SU-DHL-6 (cell line): Measurements from ENCODE around the gene CCDC85C.

Experiments
- H2AFZ ChIP-seq: fragments of 200-600 bp; sonication (generic); 2 replicates; pipeline ENCODE4 v1.6.1; 2014; ENCODE audit warnings: low read depth, mild to moderate bottlenecking, moderate library complexity, mixed read lengths, antibody characterized with exemption, low read length; ENCODE audit not compliant: severe bottlenecking
- H3F3A ChIP-seq: fragments of 200-600 bp; shearing (Covaris generic); 2 replicates; pipeline ENCODE4 v1.6.0; 2016; ENCODE audit warnings: antibody characterized with exemption, mild to moderate bottlenecking; ENCODE audit not compliant: insufficient read depth
- H3K27ac ChIP-seq: fragments of 200-600 bp; sonication (generic); 2 replicates; pipeline ENCODE4 v1.5.1; 2016; ENCODE audit warnings: low read depth, mild to moderate bottlenecking, low read length, moderate library complexity, mixed read lengths
- H3K27me3 ChIP-seq: fragments of 200-600 bp; sonication (generic), shearing (Covaris generic); 2 replicates; pipeline ENCODE4 v1.6.0; 2014; ENCODE audit warnings: mild to moderate bottlenecking, low read length
- H3K36me3 ChIP-seq: fragments of 200-600 bp; sonication (generic); 2 replicates; pipeline ENCODE4 v1.6.1; 2014; ENCODE audit warnings: mild to moderate bottlenecking, low read length, mixed read lengths
- H3K4me2 ChIP-seq: fragments of 300-600, 200-600 bp; shearing (Covaris generic), sonication (generic); 2 replicates; pipeline ENCODE4 v1.6.0; 2014; ENCODE audit warnings: low read length, low read depth, mild to moderate bottlenecking; ENCODE audit not compliant: poor library complexity, severe bottlenecking
- H3K4me3 ChIP-seq: fragments of 200-600 bp; sonication (generic); 2 replicates; pipeline ENCODE4 v1.5.1; 2014; ENCODE audit warnings: antibody characterized with exemption, low read length, mild to moderate bottlenecking, mixed read lengths; ENCODE audit not compliant: insufficient read depth, poor library complexity, severe bottlenecking
- H3K79me2 ChIP-seq: fragments of 200-600 bp; sonication (generic); 2 replicates; pipeline ENCODE4 v1.6.1; 2014; ENCODE audit warnings: mild to moderate bottlenecking, low read length, moderate library complexity; ENCODE audit not compliant: insufficient read depth
- H3K9ac ChIP-seq: fragments of 200-600 bp; sonication (generic); 2 replicates; pipeline ENCODE4 v1.7.0; 2014; ENCODE audit warnings: mild to moderate bottlenecking, low read length
- H3K9me2 ChIP-seq: fragments of 200-600 bp; sonication (generic); replicated peaks from 2 replicates; pipeline ENCODE4 v1.6.1; 2014; ENCODE audit warnings: low read length; ENCODE audit not compliant: insufficient read depth
- H3K9me3 ChIP-seq: fragments of 200-600 bp; sonication (generic); 2 replicates; pipeline ENCODE4 v1.6.1; 2014; ENCODE audit warnings: low read length, mixed read lengths; ENCODE audit not compliant: insufficient read depth
- H4K20me1 ChIP-seq: fragments of 200-600 bp; sonication (generic); 2 replicates; pipeline ENCODE4 v1.6.1; 2014; ENCODE audit warnings: low read depth, mild to moderate bottlenecking, antibody characterized with exemption, low read length, moderate library complexity, mixed read lengths
- CTCF ChIP-seq: fragments of 200-600 bp; sonication (generic); IDR thresholded peaks from one replicate; pipeline ENCODE4 v1.5.1; 2017; ENCODE audit warnings: antibody characterized with exemption, mild to moderate bottlenecking, low read length, moderate library complexity; ENCODE audit not compliant: insufficient read depth, poor library complexity, severe bottlenecking
- EZH2phosphoT487 ChIP-seq: fragments of 200-600 bp; sonication (generic), shearing (Covaris generic); conservative IDR thresholded peaks from 2 replicates; pipeline ENCODE4 v1.6.1; 2018; ENCODE audit warnings: mild to moderate bottlenecking, antibody characterized with exemption, low read length, moderate library complexity, mixed read lengths

The CCDC85C gene

GRCh38 chr14:99564256-99564925 is 39.6 kb downstream of the CCDC85C start:
- Histone ChIP-seq H3K27ac (no peak overlapping the region), H4K20me1 (no peaks in the 10 kb centered on the region), H3F3A (no peaks in the 10 kb centered on the region), H3K9me3 (no peaks in the 10 kb centered on the region), H3K9ac (no peak overlapping the region), H3K4me3 (no peak overlapping the region), H3K79me2 (no peaks in the 10 kb centered on the region), H3K27me3 (no peaks in the 10 kb centered on the region), H3K4me2 (no peak overlapping the region), H2AFZ (no peak overlapping the region), H3K36me3 (no peaks in the 10 kb centered on the region), H3K9me2 (no peaks in the 10 kb centered on the region)
- TF ChIP-seq CTCF (no peak), EZH2phosphoT487 (no peak)

GRCh38 chr14:99563749-99564129 is 40.3 kb downstream of the CCDC85C start:
- Histone ChIP-seq H3K4me3 (no peak overlapping the region), H3K9me2 (no peaks in the 10 kb centered on the region), H3K9ac (no peak overlapping the region), H4K20me1 (no peaks in the 10 kb centered on the region), H3K36me3 (no peaks in the 10 kb centered on the region), H3K4me2 (no peak overlapping the region), H3K79me2 (no peaks in the 10 kb centered on the region), H3F3A (no peaks in the 10 kb centered on the region), H3K27me3 (no peaks in the 10 kb centered on the region), H3K27ac (no peak overlapping the region), H3K9me3 (no peaks in the 10 kb centered on the region), H2AFZ (no peak overlapping the region)
- TF ChIP-seq CTCF, result no peak
- no peak for TF ChIP-seq EZH2phosphoT487

GRCh38 chr14:99562856-99563748 is 40.9 kb downstream of the CCDC85C start:
- no peaks in the 10 kb centered on the region for H4K20me1 ChIP-seq
- H3K4me2 ChIP-seq, result no peak overlapping the region
- H3F3A ChIP-seq, result no peaks in the 10 kb centered on the region
- no peaks in the 10 kb centered on the region for H3K27me3 ChIP-seq
- H3K79me2 ChIP-seq, result no peaks in the 10 kb centered on the region
- H2AFZ ChIP-seq, result no peak overlapping the region
- TF ChIP-seq CTCF (no peak), EZH2phosphoT487 (no peak)
- no peaks in the 10 kb centered on the region for H3K36me3 ChIP-seq
- no peak overlapping the region for H3K9ac ChIP-seq
- no peaks in the 10 kb centered on the region for H3K9me3 ChIP-seq
- H3K4me3 ChIP-seq, result no peak overlapping the region
- no peak overlapping the region for H3K27ac ChIP-seq
- no peaks in the 10 kb centered on the region for H3K9me2 ChIP-seq
